ENCODE measurements around the gene SLC11A1. TPM values are rescaled to one million over a fixed set of nuclear protein-coding genes. Genes with fewer than 3 reads are reported as not detected.

Gene SLC11A1
- total and polyA plus RNA-seq, 7 donors = 0.96 to 3.9 (median 2.2) TPM

GRCh38 chr2:218405086-218405745 is 23.1 kb downstream of the SLC11A1 start:
- Histone ChIP-seq H3K4me1 (peaks cover 32% of the 10 kb centered on the region), H3K27me3 (ENCODE audit: insufficient read depth in 3 of 3, low read length in 2 of 3) (no peaks in the 10 kb centered on the region), H3K27ac (peak overlapping the region; percentile 74), H3K4me3 (peak overlapping the region; percentile 60), H3K9me3 (no peaks in the 10 kb centered on the region), H3K36me3 (ENCODE audit: insufficient read depth in 1 of 2, low read depth in 1 of 2) (peaks cover 0 to 44% of the 10 kb centered on the region in 2 donors)
- DNase-seq (no peak), ATAC-seq (no peak)
- intact Hi-C loops (cut with DNase I) = loop anchor here (5.0 to 10.0 kb wide), 3 partner anchors 162 to 260 kb away; partner anchors contain the start of genes BCS1L (in 1 of the 2), CNOT9 (in 1 of the 2), USP37 (in 1 of the 2) and ZNF142 (in 1 of the 2)
- TF ChIP-seq, protein P1, sequence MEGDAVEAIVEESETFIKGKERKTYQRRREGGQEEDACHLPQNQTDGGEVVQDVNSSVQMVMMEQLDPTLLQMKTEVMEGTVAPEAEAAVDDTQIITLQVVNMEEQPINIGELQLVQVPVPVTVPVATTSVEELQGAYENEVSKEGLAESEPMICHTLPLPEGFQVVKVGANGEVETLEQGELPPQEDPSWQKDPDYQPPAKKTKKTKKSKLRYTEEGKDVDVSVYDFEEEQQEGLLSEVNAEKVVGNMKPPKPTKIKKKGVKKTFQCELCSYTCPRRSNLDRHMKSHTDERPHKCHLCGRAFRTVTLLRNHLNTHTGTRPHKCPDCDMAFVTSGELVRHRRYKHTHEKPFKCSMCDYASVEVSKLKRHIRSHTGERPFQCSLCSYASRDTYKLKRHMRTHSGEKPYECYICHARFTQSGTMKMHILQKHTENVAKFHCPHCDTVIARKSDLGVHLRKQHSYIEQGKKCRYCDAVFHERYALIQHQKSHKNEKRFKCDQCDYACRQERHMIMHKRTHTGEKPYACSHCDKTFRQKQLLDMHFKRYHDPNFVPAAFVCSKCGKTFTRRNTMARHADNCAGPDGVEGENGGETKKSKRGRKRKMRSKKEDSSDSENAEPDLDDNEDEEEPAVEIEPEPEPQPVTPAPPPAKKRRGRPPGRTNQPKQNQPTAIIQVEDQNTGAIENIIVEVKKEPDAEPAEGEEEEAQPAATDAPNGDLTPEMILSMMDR (IDR thresholded peaks at IDR 0.05) = no peak
- WGBS, 3 donors = 38 to 46% (median 40%) methylated on average over 8 of the region's 8 CpGs

DNA sequence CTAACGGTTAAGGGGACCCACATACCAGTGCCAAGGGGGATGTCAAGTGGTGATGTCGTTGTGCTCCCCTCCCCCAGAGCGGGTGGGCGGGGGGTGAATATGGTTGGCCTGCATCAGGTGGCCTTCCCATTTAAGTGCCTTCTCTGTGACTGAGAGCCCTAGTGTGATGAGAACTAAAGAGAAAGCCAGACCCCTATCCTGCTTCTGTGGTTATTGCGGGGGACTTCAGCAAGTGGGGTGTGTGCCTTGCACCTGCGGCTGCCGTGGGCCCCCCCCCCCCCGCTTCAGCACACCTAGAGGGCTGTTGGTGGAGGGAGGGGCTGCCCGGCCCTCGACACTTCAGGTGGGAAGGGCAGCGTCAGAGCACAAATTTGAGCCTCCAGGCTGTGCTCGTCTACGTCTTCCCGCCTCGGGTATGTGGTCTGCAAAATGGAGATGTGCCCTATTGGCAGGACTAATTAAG is 23.7 kb downstream of the SLC11A1 start:
- ATAC-seq (peak in 3 of 4 donors; percentile 0 to 1 (median 0)), DNase-seq (peak in 1 of 2 donors; percentile 37)
- H3K9me3 ChIP-seq = no peaks in the 10 kb centered on the region
- H3K36me3 ChIP-seq (ENCODE audit: insufficient read depth in 1 of 2, low read depth in 1 of 2) = peaks cover 0 to 44% of the 10 kb centered on the region in 2 donors
- peak overlapping the region; percentile 74 for H3K27ac ChIP-seq
- intact Hi-C loops (cut with DNase I) = loop anchor here (2.0 to 10.0 kb wide), 5 partner anchors 59 to 259 kb away; partner anchors contain the start of genes BCS1L (in 1 of the 2), CNOT9 (in 1 of the 2), USP37 (in 1 of the 2) and ZNF142 (in 1 of the 2)
- TF ChIP-seq, protein P1 (IDR thresholded peaks at IDR 0.05) = no peak
- WGBS, 3 donors = 2 to 6% (median 4%) methylated on average over 15 of the region's 15 CpGs
- peak overlapping the region; percentile 60 for H3K4me3 ChIP-seq
- peaks cover 32% of the 10 kb centered on the region for H3K4me1 ChIP-seq
- H3K27me3 ChIP-seq (ENCODE audit: insufficient read depth in 3 of 3, low read length in 2 of 3) = no peaks in the 10 kb centered on the region

GRCh38 chr2:218406209-218406948 is 24.3 kb downstream of the SLC11A1 start:
- DNase-seq (peak; percentile 98 to 99), ATAC-seq (peak; percentile 86 to 89 (median 88))
- Histone ChIP-seq H3K4me3 (peak overlapping the region; percentile 60), H3K9me3 (no peaks in the 10 kb centered on the region), H3K4me1 (peaks cover 26% of the 10 kb centered on the region), H3K36me3 (ENCODE audit: insufficient read depth in 1 of 2, low read depth in 1 of 2) (peaks cover 0 to 41% of the 10 kb centered on the region in 2 donors), H3K27ac (peak overlapping the region; percentile 74), H3K27me3 (ENCODE audit: insufficient read depth in 3 of 3, low read length in 2 of 3) (no peaks in the 10 kb centered on the region)
- intact Hi-C loops (cut with DNase I) = loop anchor here (2.0 to 10.0 kb wide), 5 partner anchors 58 to 258 kb away; partner anchors contain the start of genes BCS1L (in 1 of the 2), CNOT9 (in 1 of the 2), USP37 (in 1 of the 2) and ZNF142 (in 1 of the 2)
- TF ChIP-seq, protein P1 (IDR thresholded peaks at IDR 0.05) = peak; percentile 71
- WGBS, 3 donors = 1% methylated on average over 15 to 56 of the region's 56 CpGs

GRCh38 chr2:218406949-218407618 is 25.0 kb downstream of the SLC11A1 start:
- peaks cover 0 to 34% of the 10 kb centered on the region in 2 donors for H3K36me3 ChIP-seq (ENCODE audit: insufficient read depth in 1 of 2, low read depth in 1 of 2)
- WGBS, 3 donors = 10 to 15% (median 14%) methylated on average over 13 of the region's 13 CpGs
- peak overlapping the region; percentile 60 for H3K4me3 ChIP-seq
- H3K4me1 ChIP-seq = peaks cover 20% of the 10 kb centered on the region
- DNase-seq (peak; percentile 72 to 83), ATAC-seq (peak; percentile 11 to 42 (median 24))
- no peaks in the 10 kb centered on the region for H3K27me3 ChIP-seq (ENCODE audit: insufficient read depth in 3 of 3, low read length in 2 of 3)
- H3K9me3 ChIP-seq = no peaks in the 10 kb centered on the region
- intact Hi-C loops (cut with DNase I) = loop anchor here (2.0 to 10.0 kb wide), 5 partner anchors 58 to 258 kb away; partner anchors contain the start of genes BCS1L (in 1 of the 2), CNOT9 (in 1 of the 2), USP37 (in 1 of the 2) and ZNF142 (in 1 of the 2)
- H3K27ac ChIP-seq = peak overlapping the region; percentile 74
- TF ChIP-seq, protein P1 (IDR thresholded peaks at IDR 0.05) = no peak
